ENCODE results near the gene SLC41A2. TPM values are rescaled to one million over a fixed set of nuclear protein-coding genes. Genes with fewer than 3 reads are reported as not detected.
"Not testable (repeated sequence)": the region's sequence is repeated elsewhere in the genome, so short reads cannot be mapped to it uniquely, and the experiment has no call there.

SLC41A2 gene
- total and polyA plus RNA-seq, 2 of the 13 experiments (the other 11 are each of a cell fraction or from before 2014, with no cell fraction given) = 2.3 to 12.8 TPM

GRCh38 chr12:104943401-104943800, 14.7 kb downstream of the SLC41A2 start:
- intact Hi-C loops (cut with micrococcal nuclease; ENCODE audit: unreplicated experiment); DNase-seq (ENCODE audit: low spot score); H3K27me3 ChIP-seq (ENCODE audit: control insufficient read depth in 1 of 2, insufficient read depth in 2 of 2, low read length in 2 of 2); FAIRE-seq; CTCF ChIA-PET (ENCODE audit: low intra/inter-chr PET ratio, low total read pairs); H2AFZ ChIP-seq (ENCODE audit: low read length); H4K20me1 ChIP-seq (ENCODE audit: insufficient read depth, low read length); POLR2A ChIA-PET; ATAC-seq; H3K4me2 ChIP-seq (ENCODE audit: low read depth, low read length); in situ Hi-C loops (cut with HindIII; ENCODE audit: extremely low pct_ligation_motif_present, low pct_unique_long_range_greater_than_20kb); BruUV-seq (replicated peaks); H3K9me3 ChIP-seq (ENCODE audit: low read length); H3K79me2 ChIP-seq (ENCODE audit: insufficient read depth, low read length); H3K4me3 ChIP-seq (replicated peaks in 1 of 3; ENCODE audit: insufficient read depth in 1 of 3, low read depth in 2 of 3, low read length in 3 of 3); H3K9ac ChIP-seq (ENCODE audit: insufficient read depth, low read depth, low read length); H3K27ac ChIP-seq (ENCODE audit: extremely low read length, insufficient read depth, low read length); H3K36me3 ChIP-seq (replicated peaks in 1 of 2; ENCODE audit: control insufficient read depth in 1 of 2, insufficient read depth in 2 of 2, low read length in 2 of 2): not testable (repeated sequence)
- 90% methylated on average over 8 of the region's 8 CpGs for WGBS (ENCODE audit: low lambda C conversion rate)
- H3K4me1 ChIP-seq (ENCODE audit: insufficient read depth, low read length) = peaks cover 11% of the 10 kb centered on the region

GRCh38 chr12:104942075-104942474, 16.0 kb downstream of the SLC41A2 start:
- in situ Hi-C loops (cut with HindIII; ENCODE audit: extremely low pct_ligation_motif_present, low pct_unique_long_range_greater_than_20kb) (no loop called here), intact Hi-C loops (cut with micrococcal nuclease; ENCODE audit: unreplicated experiment) (no loop called here)
- Histone ChIP-seq H3K36me3 (replicated peaks in 1 of 2; ENCODE audit: control insufficient read depth in 1 of 2, insufficient read depth in 2 of 2, low read length in 2 of 2) (no peaks in the 10 kb centered on the region), H3K27ac (ENCODE audit: extremely low read length, insufficient read depth, low read length) (no peak overlapping the region), H4K20me1 (ENCODE audit: insufficient read depth, low read length) (no peaks in the 10 kb centered on the region), H2AFZ (ENCODE audit: low read length) (no peak overlapping the region), H3K9me3 (ENCODE audit: low read length) (no peaks in the 10 kb centered on the region), H3K79me2 (ENCODE audit: insufficient read depth, low read length) (no peaks in the 10 kb centered on the region), H3K4me3 (replicated peaks in 1 of 3; ENCODE audit: insufficient read depth in 1 of 3, low read depth in 2 of 3, low read length in 3 of 3) (no peak overlapping the region), H3K27me3 (ENCODE audit: control insufficient read depth in 1 of 2, insufficient read depth in 2 of 2, low read length in 2 of 2) (no peaks in the 10 kb centered on the region), H3K4me2 (ENCODE audit: low read depth, low read length) (no peak overlapping the region), H3K9ac (ENCODE audit: insufficient read depth, low read depth, low read length) (no peak overlapping the region), H3K4me1 (ENCODE audit: insufficient read depth, low read length) (peaks cover 12% of the 10 kb centered on the region)
- CTCF ChIA-PET (ENCODE audit: low intra/inter-chr PET ratio, low total read pairs) = no interaction called here
- BruUV-seq (replicated peaks) = no TSS peak
- no peak for FAIRE-seq
- no peak for ATAC-seq
- WGBS (ENCODE audit: low lambda C conversion rate) = 92% methylated on average over 4 of the region's 4 CpGs
- POLR2A ChIA-PET = no interaction called here
- DNase-seq (ENCODE audit: low spot score) = no peak
- TF ChIP-seq ZNF7 (CRISPR knock-in tag; IDR thresholded peaks at IDR 0.05) (no peak), ZZZ3 (CRISPR knock-in tag; IDR thresholded peaks at IDR 0.05; ENCODE audit: borderline replicate concordance) (no peak), ZNF362 (CRISPR knock-in tag; IDR thresholded peaks at IDR 0.05; ENCODE audit: borderline replicate concordance) (no peak), ZNF280B (CRISPR knock-in tag; IDR thresholded peaks at IDR 0.05; ENCODE audit: borderline replicate concordance) (no peak), KLF13 (CRISPR knock-in tag; IDR thresholded peaks at IDR 0.05) (no peak), ZNF335 (CRISPR knock-in tag; IDR thresholded peaks at IDR 0.05) (no peak), KDM6A (CRISPR knock-in tag; IDR thresholded peaks at IDR 0.05; ENCODE audit: low read depth) (no peak)

Data from HepG2 (cell line).